ENCODE measurements around the gene C5orf34.
"Not testable (repeated sequence)": the region's sequence is repeated elsewhere in the genome, so short reads cannot be mapped to it uniquely, and the experiment has no call there.

The C5orf34 gene

GRCh38 chr5:43514816-43515677 is at the start of gene C5orf34:
Gene C5orf34 (minus strand): TSS chr5:43515148. CDS start chr5:43509339, 5,809 bp downstream.
- DNase-seq (ENCODE audit: low read depth) = peak; percentile 94

- DNase-seq (ENCODE audit: low read depth) = no peak
These were observed 49.4 kb upstream of the C5orf34 start for GRCh38 chr5:43564289-43564850.

- peak; percentile 62 for DNase-seq (ENCODE audit: low read depth)
These were observed 48.4 kb upstream of the C5orf34 start for GRCh38 chr5:43563321-43563720.

- peak; percentile 61 for DNase-seq (ENCODE audit: low read depth)
These were observed 46.4 kb upstream of the C5orf34 start for GRCh38 chr5:43561356-43561755.

GRCh38 chr5:43560128-43560527 is 45.2 kb upstream of the C5orf34 start:
- peak; percentile 44 for DNase-seq (ENCODE audit: low read depth)

GRCh38 chr5:43556857-43557542 is 42.1 kb upstream of the C5orf34 start, which contains the start of gene PAIP1:
Gene PAIP1 (minus strand): TSS chr5:43557077. CDS start chr5:43556846, 231 bp downstream.
- DNase-seq (ENCODE audit: low read depth) = peak; percentile 73

GRCh38 chr5:43556607-43556856 is 41.6 kb upstream of the C5orf34 start:
- DNase-seq (ENCODE audit: low read depth) = not testable (repeated sequence)

GRCh38 chr5:43555895-43556606 is 41.1 kb upstream of the C5orf34 start:
- no peak for DNase-seq (ENCODE audit: low read depth)

GRCh38 chr5:43554497-43554896 is 39.5 kb upstream of the C5orf34 start:
- DNase-seq (ENCODE audit: low read depth) = no peak

- DNase-seq (ENCODE audit: low read depth) = no peak
These were observed 38.4 kb upstream of the C5orf34 start for GRCh38 chr5:43553381-43553780.

- DNase-seq (ENCODE audit: low read depth) = no peak
These were observed 36.8 kb upstream of the C5orf34 start for GRCh38 chr5:43551731-43552130.

- not testable (repeated sequence) for DNase-seq (ENCODE audit: low read depth)
These were observed 34.3 kb upstream of the C5orf34 start for GRCh38 chr5:43549272-43549671.

- DNase-seq (ENCODE audit: low read depth) = no peak
These were observed 33.4 kb upstream of the C5orf34 start for GRCh38 chr5:43548358-43548757.

GRCh38 chr5:43547532-43547931 is 32.6 kb upstream of the C5orf34 start:
- DNase-seq (ENCODE audit: low read depth) = no peak

GRCh38 chr5:43543434-43543833 is 28.5 kb upstream of the C5orf34 start:
- no peak for DNase-seq (ENCODE audit: low read depth)

- DNase-seq (ENCODE audit: low read depth) = no peak
These were observed 25.8 kb upstream of the C5orf34 start for GRCh38 chr5:43540746-43541145.

- no peak for DNase-seq (ENCODE audit: low read depth)
These were observed 22.0 kb upstream of the C5orf34 start for GRCh38 chr5:43536972-43537371.

GRCh38 chr5:43533646-43534045 is 18.7 kb upstream of the C5orf34 start:
- DNase-seq (ENCODE audit: low read depth) = no peak

GRCh38 chr5:43530648-43531047 is 15.7 kb upstream of the C5orf34 start:
- DNase-seq (ENCODE audit: low read depth) = no peak

- no peak for DNase-seq (ENCODE audit: low read depth)
These were observed 8.7 kb upstream of the C5orf34 start for GRCh38 chr5:43523662-43524072.

- no peak for DNase-seq (ENCODE audit: low read depth)
These were observed 5.7 kb upstream of the C5orf34 start for GRCh38 chr5:43520615-43521014.

GRCh38 chr5:43515678-43516048 is 715 bp upstream of the C5orf34 start:
- DNase-seq (ENCODE audit: low read depth) = no peak

- peak; percentile 60 for DNase-seq (ENCODE audit: low read depth)
These were observed 505 bp downstream of the C5orf34 start for GRCh38 chr5:43514471-43514815.

Data from stromal cell of bone marrow (primary cell).